Suppressor macrophage treated with lipopolysaccharide for 1 hour (primary cell): ENCODE measurements around the gene SEL1L3.
"Not testable (repeated sequence)": the region's sequence is repeated elsewhere in the genome, so short reads cannot be mapped to it uniquely, and the experiment has no call there.

ENCODE experiments used
- DNase-seq, 3 donors: peaks; one replicate each; pipeline ENCODE4 v3.0.0-alpha.2; 2020 to 2022

The SEL1L3 gene

DNA sequence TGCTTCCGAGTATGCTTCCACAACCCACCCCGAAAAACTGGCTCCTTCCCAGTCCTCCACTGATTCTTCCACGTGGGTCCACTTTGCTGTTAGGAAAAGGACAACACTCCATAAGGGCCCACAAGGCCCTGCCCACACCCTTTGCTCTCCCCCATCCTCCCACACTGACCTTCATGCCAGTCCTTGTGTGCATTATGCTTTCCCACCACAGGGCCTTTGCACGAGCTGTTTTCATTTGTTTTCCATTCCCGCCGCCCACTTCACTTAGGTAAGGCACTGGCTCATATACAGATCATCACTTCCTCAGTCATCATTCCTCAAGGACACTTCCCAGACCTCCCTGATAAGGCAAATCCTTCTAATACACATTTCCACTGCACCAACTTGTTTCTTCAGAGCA is 16.8 kb upstream of the SEL1L3 start:
- DNase-seq: no peak

DNA sequence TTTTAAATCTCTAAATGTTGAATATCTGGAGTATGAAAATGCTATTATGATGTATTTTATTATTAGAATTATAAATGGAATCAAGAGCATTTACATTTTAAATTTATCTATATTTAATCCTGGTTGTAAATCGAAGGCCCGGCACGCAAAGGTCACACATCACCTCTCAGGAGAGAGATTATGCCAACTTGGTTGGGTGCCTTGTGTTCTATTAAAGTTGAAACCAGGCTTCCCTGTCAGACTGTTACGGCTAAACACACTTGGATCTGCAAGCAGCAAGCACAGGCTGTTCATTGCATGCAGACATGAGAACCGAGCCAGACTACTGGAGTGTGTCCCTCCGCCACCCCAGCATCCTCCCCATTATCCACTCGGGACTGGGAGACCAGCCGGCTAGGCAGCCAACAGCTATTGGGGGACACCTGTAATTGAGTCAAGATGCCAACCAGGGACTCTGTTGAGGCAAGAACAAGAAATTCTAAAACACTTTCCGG is 16.4 kb upstream of the SEL1L3 start:
- DNase-seq: no peak

DNA sequence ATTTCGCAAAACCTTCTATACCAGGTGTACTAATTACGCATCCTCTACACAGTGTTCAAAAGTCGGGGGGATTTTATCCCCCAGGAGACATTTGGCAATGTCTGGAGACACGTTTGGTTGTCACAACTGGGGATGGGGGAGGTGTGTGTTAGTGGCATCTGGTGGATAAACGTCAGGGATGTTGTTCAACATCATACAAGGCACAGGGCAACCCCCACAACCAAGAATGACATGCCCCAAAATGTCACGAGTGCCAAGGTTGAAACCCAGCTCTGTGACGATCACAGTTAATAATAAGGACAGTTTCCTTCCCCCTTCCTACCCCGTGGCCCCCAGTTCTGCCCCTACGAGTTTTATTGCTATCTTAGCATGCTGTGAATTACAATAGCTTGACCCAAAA is 15.9 kb upstream of the SEL1L3 start:
- peak in 2 of 3 donors; percentile 9 to 24 for DNase-seq

DNA sequence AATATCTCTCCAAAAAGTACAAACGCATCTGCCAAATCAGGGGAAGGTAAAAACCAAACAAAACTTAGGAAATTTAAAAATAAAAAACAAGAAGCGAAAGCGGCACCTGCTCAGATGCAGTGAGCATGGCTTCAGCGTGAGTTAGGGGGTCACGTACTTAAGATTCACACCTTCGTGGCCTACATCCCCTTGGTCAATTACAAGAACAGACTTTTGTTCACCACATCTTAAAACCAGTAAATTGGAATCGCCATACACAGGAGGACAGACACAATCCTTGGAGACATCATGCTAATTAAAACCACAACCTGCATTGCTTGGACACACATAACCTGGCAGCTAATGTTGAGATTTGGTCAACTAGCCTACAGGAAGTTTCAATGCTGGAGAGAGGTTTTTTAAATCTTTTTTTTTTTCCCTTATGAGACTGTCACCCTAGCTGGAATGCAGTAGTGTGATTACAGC is 12.5 kb upstream of the SEL1L3 start:
- DNase-seq: no peak

DNA sequence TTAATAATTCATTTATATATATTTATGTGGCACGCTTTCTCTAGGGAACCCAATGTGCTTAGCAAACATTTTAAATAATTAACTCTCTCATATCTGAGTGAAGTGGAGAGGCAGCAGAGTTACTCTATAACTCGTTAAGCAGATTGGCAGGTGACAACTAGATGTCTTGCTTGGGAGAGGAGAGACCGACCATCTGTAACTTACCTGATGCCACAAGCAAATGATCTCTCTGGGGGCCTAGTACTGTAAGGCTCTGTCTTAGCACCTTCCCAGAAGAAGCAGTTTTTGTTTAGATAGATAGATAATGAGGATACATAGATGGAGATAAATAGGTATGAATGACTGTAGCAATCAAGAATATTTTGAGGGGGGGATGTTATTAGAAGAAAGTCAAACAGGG is 11.9 kb upstream of the SEL1L3 start:
- DNase-seq: no peak

DNA sequence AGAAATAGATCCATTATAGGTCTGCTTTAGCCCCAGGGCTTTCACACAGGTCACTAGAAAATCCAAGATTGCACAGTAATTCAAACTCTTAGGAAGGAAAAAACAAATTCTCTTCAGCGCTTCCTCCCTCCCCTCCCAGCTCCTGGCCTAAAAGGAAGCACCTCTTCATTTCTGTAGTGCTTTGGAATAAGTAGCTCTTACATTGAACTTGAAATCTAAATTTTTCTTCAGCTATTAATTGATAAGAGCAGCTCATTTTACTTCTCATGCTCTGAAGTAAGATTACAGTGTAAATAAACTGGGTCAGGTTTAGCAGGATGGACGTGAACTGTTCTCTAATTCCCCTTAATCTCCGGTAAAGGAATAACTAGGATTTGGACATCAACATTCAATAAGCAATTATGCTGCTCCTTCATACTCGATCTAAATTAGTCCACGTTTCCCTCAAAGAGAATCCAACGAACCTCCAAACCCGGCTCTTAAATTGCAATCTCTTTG is 10.9 kb upstream of the SEL1L3 start:
- DNase-seq: no peak

DNA sequence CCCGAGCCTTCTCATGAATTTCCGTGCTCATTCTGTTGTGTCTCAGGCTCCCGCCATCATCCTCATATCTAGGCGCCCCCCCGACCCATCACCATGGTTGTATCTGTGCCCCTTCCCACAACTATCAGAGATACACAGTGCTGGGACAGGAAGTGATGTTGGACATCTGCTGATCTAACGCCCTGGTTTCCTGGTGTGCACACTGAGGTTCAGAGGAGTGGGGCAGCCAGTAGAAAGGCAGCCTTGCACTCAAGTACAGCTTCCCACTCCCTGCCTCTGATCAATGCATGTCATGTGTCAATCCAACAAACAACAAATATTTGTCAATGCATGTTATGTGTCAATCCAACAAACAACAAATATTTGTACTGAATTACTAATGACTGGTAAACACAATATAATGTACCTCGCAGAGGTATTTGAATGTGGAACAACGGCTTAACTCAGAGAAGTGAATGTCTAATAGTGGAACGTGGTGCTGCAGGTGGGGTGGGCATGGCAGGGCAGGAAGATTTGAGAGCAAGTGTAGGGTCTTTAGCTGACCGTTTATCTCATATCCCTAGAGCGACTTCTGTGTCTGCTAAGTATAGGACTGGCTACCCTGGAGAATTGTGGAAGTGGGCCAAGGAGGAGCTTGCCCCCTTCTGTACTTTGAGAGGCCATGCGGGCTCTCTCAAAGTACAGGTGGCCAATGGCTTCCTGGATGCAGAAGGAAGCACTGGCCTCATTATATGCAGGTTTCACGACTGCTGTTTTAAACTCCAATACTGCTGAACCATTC is 10.3 kb upstream of the SEL1L3 start:
- no peak for DNase-seq

DNA sequence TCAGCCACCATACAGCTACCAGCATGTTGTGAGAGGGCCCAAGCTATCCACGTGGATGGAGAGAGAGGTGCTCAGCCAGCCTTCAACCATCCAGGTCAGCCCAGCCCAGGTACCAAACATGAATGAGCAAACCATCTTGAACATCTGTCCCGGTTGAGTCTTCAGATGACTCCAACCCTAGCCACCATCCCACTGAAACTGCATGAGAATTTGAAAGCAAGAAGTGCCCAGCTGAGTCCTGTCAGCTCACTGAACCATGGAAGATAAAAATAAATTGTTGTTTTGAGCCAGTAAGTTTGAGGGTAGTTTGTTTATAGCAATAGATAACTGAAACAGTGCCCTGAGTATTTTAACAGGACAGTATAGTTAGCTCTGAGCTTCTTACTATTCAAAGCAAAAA is 7.3 kb upstream of the SEL1L3 start:
- no peak for DNase-seq

DNA sequence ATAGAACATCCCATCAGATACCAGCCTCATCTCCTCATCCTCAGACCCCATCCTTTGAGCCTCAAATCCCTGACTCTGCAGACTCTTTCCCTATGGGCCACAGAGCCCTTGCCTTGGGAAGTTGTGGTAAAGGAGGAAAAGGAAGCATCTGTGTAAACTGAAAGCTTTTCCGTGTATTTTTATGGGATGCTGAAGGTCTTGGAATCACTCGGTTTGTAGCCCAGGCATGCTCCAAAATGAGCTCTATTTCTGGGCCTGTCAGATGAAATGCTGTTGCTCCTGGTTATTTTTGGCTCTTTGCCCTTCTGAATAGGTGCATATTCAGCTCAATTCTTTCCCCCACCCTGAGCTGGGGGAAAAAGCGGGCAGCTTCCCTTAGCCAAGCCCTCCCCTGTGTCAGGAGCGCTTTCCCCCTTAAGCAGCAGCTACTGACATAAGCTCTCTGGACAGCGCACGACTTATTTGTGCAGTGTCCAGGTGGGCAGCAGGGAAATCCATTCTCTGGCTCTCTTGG is 5.0 kb upstream of the SEL1L3 start:
- DNase-seq: no peak

DNA sequence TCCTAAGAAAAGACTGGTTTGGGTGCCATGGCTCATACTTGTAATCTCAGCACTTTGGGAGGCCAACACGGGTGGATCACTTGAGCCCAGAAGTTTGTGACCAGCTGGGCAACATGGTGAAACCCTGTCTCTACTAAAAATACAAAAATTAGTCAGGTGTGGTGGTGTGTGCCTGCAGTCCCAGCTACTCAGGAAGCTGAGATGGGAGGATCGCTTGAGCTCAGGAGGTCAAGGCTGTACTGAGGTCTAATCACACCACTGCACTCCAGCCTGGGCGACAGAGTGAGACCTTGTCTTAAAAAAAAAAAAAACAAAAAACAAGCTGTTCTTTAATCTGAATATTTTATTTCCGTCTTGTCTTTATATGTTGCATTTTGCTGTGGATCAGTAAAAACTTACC is 3.6 kb upstream of the SEL1L3 start:
- DNase-seq: not testable (repeated sequence)

DNA sequence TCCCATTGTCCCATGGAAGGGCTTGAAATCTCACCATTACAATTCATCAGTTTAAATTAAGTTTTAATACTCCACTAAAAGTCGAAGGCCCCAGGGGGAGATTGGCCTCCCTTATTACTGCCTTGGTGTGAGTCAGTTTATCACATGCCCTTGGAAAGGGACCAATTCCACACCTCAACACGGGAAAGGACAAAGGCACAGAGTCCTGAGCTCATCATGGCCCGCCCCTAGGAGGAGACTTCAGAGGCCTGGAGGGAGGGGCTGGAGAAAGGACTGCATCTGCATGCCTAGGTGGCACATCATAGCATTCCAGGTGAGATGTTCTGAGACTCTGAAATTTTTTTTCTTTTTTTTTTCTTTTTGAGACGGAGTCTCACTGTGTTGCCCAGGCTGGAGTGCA is 2.8 kb upstream of the SEL1L3 start:
- DNase-seq: no peak

DNA sequence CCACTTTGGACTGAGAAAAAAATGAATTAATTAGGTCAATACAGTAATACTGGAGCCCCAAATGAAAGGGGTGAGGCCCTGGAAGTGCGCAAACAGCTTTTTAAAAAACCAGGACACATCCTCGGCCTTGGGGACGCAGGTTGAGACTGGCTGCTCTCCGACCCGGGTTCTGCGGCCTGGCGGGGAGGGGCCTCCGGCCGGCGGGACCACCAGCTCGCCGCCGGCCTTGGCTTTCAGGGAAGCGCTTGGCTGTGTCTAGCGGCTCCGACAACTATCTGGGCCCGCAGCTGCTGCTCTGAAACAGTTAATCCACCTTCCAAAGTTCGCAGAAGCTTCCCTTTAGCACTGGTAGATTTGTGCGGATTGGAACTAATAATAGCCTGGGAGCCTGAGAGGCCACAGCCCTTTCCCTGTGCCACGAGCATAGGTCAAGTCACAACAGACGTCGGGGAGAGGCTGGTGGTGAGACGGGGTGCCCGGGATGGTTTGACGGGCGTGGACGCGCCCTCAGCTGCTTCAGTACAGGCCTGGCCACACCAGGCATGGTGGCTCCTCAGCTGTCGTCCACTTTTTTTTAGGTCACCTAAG is 1.1 kb upstream of the SEL1L3 start:
- DNase-seq: no peak

DNA sequence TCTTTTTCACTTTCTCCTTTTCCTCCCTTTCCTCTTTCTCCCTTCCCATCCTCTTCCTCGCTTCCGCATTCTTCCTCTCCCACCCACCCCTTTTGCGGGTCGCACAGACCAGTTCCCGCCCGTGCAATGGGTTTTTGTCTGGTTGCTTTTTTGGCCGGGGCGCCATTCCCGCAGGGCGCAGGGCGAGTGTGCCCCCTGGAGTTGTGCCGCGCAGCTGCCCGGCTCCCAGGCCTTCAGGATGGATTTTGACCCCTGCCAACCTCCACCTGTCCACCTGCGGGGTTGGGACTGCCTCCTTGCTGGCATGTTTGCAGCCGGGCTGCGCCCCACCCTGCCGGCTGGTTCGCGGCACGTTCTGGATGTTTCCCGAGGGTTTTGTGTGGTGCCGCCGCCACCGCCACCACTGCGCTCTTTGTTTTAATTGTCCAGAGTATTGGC is 578 bp upstream of the SEL1L3 start:
- peak in 2 of 3 donors; percentile 20 to 38 for DNase-seq

DNA sequence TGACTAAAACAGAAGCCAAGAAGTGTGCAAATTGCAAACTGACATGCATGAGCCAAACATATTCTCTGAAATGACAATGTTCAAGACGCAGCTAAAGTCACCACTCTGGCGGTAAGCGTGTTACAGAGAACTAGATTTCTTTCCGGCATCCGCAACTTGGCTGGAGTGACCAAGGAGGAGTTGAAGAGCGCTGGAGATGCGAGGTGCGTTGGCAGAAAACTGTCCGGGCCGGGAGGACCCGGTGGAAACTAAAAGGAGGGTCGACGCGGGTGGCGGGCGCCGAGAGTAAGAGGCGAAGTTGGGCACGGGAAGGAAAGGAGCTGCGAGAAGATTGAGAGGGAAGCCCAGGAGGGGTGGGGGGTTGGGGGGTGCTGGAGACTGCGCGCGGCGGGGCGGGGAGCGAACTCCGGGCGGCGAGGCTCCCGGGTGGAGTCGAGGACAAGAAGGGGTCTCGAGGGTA is 807 bp downstream of the SEL1L3 start:
- peak; percentile 41 to 57 (median 49) for DNase-seq

DNA sequence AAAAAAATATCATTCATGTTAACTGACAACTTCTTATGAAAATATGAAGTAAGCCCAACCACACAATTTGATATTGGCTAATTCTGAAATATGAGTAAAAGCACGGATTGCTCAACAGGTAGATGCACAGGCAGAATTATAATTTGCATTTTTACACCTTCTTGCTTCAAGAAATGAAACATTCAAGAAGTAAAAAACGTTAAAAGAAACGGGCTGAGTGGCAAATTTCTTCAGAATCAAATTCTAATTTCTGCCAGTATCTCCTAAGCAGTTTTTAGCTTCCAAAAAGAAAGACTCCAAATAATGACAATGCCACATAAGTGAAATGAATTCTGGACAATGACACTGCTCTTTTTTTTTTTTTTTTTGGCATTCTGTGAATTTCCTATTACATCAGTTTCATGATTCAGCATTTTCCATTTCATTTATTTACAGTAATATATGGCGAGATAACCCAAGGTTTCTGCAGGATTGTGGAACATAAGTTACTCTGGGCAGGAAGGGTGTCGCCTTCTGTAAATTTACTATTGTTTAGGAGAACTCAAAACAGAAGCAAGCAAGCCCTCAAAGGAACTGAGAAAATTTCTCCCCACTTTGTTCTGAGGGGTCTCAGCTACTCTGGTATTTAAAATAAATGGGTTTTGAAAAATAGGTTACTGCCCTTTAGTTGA is 1.4 kb downstream of the SEL1L3 start:
- peak; percentile 30 to 78 (median 73) for DNase-seq

DNA sequence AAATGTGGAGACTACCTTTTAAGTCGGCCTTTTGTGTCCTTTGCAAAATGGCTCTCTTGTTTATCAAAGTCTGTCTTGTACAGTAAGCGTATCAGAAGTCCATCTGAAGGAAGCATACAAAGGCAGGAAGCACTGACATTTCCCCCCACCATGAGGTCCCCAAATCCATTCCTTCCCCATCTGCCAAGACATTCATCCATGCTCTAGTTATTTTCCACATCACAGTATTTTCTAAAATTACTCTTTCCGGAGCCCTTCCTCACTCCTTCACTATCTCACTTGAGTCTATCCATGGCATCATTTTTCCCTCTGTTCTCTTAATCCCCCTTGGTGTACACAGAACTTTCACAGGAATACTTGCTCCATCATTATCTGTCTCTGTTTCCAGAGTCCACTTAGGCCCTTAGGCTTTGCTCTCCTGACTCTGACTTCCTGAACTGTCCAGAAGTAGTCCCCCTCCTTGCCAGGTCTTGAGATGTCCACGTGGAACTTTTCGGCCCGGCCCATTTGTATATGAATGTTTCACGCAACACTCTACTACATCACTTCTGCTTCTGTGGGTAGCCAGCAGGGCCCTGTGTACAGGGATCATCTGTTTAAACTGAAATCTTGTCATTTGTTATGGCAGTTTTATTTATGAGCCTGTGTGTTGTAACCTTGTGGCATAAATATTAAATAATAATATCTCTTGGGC is 2.1 kb downstream of the SEL1L3 start:
- DNase-seq: peak; percentile 77 to 81 (median 79)

DNA sequence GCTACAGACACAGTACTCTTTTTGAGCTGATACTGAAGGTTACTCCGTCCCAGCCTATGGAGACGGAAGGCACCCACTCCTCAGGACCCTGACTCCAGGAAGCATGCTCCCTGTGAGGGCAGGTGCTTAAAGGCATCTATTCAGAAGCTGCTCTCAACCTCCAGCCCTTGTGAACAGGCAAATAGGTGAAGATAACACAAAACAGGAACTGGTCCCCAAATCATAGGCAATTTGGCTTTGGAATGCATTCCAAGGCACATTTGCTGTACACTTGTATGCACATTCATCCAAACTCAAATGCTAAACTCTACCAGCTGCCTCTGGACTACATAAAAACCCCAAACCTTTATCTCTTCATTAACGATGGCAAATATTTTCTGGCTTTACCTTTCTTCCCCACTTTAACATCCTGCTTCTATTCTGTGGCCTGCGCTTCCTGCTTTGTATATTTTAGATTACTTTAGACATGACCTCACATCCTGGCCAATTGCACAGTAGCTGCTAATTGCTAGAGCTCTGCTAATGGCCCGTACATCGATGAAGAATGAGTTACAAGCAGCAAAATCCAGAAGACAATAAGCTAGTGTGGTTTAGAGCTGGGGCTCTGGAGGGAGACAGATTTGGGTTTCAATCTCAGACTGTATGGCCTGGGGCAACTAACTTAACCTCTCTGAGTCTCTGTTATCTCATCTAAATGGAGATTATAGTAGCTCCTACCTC is 3.2 kb downstream of the SEL1L3 start:
- DNase-seq: peak in 1 of 3 donors; percentile 18

DNA sequence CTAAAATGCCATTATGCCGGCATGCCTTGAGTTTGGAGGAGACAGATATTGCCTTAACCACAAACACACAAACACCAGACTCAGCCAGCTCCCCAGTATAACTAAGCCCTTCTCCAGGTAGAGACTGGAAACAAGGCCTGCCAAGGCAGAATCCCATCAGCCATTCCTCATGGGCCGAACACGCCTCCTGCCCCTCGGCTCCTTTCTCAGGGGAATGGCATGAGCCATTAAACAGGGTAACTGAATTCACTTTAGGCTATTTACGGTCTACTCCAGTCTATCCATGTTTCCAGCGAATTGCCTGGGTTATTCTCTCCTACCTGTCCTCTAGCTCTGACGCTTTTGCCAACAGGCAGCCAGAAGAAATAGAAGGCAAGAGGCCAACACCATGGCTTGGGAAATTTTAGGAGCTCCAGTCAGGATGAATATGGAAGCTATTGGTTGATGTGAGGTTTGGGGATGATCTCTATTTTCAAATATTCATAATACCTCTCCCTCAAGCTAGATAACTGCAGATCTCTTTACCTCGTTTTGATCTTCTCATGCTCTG is 4.9 kb downstream of the SEL1L3 start:
- no peak for DNase-seq

DNA sequence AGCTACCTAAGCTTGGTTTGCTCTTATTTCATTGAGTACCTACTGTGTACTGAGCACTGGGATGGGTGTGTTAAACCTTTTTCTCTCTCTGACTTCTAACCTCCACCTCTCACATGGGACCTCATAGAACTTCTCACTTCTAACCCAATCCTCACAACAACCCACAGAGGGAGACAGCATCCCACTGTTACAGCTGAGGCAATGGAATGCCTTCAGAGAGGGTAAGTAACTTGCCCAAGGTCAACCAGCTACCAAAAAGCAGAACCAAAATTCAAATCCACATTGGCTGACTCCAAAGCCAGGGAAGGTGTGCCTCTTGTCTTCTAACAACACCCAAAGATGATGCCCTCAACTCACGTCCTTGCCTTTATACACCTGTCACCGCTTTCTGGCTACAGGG is 5.4 kb downstream of the SEL1L3 start:
- peak in 1 of 3 donors; percentile 12 for DNase-seq

DNA sequence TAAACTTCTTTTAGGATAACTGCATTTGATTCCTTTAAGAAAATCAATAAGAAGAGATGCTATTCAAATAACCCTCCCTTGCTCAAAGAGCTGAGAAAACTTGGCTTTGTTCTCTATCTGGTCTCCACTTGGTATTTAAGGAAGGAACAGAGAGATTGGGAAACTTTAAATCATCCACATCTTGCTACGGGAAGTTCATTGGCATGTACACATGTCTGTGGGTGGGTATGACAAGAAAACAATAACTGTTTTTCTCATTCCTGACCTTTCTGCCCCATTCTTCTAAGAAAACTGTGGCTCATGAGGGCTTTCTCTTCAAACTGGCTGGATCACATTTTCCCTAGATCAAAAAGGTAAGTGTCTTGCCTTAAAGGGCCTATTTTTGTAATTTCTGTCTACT is 6.0 kb downstream of the SEL1L3 start:
- DNase-seq: peak; percentile 72 to 90 (median 89)

DNA sequence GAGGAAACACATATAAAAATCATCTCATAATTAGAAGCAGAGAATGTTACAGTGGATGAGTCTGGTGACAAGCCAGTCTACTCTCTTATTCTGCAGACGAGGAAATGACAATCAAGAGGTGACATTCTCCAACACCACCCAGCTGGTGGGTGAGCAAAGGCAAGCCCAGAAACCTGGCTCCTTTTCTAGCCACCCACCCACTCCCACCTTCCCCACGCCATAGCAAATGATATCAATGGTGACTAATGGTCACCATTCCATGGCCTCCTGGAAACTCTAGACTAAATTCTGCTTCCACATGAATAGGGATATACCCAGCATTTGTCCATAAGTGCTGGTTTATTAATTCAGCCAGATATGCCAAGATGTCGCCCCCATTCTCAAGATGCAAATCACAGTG is 10.7 kb downstream of the SEL1L3 start:
- DNase-seq: peak in 2 of 3 donors; percentile 10 to 24

DNA sequence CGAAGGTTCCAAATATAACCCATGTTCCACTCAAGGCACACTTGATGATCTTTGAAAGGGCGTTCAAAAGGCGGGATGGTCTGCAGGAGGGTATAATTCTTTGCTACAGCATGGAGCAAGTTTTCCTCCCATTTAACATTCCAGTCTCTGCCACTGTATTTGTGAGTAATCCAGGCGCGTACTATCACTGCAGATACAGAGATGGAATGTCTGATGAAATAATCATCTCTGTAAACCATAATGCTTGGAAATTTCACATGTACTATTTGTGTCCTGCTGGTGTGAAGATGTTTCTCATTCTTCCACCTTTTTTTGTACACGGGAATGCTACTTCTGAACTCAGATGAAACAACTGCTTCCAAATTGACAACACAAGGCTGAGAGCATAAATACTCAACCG is 15.5 kb downstream of the SEL1L3 start:
- DNase-seq: no peak
